SIG-M5 treated with dmso at 0.1 percent for 504 hours (cell line): Measurements from ENCODE around the gene KCNMB4.
"Not testable (repeated sequence)": the region's sequence is repeated elsewhere in the genome, so short reads cannot be mapped to it uniquely, and the experiment has no call there.

Experiments used
- DNase-seq: peaks from one replicate; lab custom pipeline; 2025; ENCODE audit not compliant: unreplicated experiment; lab: John Stamatoyannopoulos, UW

The KCNMB4 gene

DNA sequence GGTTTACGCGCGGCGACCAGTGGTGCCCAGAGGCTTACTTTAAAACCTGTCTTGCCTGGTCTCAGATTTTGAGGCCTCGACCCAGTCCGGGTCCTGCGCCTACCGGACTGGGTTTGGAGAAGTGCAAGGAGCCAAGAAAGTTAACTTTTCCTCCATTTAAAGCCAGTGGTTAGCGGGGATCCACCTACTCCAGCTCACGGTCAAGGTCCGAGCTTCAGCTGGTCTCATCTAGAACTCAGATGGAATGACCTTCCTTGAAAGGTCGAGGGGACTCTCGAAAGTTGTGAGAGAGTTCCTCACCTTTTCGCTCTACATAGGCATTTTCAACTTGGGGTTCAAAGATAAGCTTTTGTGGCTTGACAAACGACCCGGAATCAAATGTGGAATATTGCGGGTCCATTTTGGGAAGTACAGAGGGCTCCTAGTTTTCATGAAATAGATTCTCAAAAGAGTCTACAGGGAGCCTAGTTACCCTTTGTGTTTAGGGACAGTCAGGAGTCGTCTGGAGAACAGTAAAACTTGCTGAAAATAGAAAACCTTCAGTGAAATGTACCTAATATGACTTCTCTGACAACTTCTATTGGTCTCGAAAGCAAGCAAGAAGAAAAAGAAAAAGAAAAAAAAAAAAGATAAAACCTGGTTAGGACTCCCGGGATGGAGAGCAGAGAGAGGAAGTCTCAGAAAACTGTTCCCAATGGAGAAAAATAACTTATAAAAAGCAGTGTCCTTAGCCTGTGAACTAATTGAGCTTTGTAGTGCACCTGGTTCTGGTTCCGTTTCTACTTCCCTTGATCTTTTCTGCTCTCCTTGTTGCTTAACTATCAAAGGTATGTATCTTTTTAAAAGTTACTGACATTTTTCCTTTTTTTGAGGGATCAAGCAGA lies 1.4 kb downstream of the KCNMB4 start:
- no peak for DNase-seq

DNA sequence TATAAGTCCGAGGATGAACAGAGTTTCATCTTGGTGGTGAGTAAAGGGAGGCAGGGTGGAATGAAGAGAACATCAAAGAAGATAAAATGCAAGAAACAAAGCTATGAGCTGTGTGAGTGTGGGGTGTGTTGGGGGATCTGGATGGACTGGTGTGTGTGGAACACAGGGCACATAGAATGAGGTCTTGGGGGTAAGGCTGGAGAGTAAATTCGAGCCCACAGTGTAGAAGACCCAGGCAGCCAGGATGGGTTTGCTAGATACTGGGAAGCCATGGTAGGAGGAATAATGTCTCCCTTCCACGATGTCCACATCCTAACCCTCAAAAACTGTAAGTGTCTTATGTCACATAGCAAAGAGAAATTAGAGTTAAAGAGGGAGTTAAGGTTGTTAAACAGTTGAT lies 6.8 kb downstream of the KCNMB4 start:
- no peak for DNase-seq

DNA sequence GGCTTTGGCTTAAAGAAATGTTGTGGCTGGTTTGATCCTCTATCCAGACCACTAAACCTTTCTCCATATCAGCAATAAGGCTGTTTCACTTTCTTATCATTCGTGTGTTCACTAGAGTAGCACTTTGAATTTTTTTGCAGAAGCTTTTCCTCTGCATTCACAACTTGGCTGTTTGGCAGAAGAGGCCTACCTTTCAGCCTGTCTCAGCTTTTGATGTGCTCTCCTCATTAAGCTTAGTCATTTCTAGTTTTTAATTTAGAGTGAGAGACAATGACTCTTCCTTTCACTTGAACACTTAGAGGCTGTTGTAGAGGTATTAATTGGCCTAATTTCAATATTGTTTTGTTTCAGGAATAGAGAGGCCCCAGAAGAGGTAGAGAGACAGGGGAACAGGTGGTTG lies 13.8 kb downstream of the KCNMB4 start:
- no peak for DNase-seq

DNA sequence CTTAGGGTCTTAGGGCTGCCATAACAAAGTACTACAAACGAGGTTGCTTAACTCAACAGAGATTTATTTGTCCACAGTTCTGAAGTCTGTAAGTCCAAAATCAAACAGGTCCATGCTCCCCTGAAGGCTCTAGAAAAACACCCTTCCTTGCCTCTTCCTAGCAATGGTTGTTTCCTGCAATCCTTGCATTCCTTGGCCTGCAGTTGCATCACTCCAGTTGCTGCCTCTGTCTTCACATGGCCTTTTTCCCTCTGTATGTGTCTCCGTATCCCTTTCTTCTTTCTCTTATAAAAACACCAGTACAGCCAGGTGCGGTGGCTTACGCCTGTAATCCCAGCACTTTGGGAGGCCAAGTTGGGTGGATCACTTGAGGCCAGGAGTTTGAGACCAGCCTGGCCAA lies 17.4 kb downstream of the KCNMB4 start:
- no peak for DNase-seq

DNA sequence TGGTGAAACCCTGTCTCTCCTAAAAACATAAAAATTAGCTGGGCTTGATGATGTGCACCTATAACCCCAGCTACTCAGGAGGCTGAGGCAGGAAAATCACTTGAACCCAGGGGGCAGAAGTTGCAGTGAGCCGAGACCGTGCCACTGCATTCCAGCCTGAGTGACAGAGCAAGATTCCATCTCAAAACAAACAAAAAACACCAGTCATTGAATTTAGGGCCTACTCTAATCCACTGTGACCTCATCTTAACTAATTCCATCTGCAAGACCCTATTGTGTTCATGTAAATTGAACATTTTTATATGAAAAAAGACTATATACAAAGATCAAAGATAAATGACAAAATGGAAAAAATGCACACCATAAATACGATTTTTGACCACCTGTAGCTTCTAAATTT lies 17.8 kb downstream of the KCNMB4 start:
- DNase-seq: no peak

DNA sequence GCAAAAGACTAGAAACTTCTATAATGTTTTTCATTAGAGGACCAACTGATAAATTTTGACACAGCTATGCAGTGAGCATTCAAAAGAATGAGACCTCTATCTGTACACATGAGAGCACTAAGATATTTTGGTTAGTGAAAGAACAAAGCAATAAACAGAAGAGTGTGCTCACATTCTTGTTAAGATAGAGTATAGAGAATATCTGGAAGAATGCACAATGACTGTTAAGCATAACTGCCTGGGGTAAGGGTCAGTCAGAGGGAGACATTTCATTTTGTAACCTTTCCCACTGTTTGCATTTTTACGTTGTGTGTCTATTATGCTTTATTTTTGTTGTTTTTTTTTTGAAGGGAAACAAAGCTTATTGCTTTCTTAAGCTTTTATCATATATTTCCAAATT lies 20.7 kb downstream of the KCNMB4 start:
- no peak for DNase-seq

DNA sequence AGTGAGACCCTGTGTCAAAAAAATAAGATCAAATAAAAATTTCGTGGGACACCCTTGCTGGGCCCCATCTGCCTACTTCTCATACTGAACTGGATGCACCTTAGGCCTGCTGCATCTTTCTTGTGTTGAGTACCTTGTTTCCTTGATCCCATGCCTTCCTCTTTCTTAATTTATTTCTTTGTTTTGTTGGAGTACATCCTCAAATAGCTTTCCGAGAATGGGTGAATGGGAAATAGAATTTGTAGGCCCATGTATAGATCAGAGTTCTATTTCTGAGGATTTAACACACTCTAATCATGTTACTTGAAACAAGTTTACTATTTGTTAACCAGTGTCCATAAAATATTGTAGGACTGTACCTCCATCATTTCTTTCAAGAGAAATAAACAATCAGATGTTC lies 23.6 kb downstream of the KCNMB4 start:
- DNase-seq: no peak

DNA sequence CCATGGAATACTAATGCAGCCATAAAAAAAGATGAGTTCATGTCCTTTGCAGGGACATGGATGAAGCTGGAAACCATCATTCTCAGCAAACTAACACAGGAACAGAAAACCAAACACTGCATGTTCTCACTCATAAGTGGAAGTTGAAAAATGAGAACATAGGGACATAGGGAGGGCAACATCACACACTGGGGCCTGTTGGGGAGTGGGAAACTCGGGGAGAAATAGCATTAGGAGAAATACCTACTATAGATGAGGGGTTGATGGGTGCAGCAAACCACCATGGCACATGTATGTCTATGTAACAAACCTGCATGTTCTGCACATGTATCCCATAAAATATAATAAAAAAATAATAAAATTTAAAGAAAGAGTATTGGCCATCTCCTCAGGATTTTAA lies 26.5 kb downstream of the KCNMB4 start:
- DNase-seq: not testable (repeated sequence)

DNA sequence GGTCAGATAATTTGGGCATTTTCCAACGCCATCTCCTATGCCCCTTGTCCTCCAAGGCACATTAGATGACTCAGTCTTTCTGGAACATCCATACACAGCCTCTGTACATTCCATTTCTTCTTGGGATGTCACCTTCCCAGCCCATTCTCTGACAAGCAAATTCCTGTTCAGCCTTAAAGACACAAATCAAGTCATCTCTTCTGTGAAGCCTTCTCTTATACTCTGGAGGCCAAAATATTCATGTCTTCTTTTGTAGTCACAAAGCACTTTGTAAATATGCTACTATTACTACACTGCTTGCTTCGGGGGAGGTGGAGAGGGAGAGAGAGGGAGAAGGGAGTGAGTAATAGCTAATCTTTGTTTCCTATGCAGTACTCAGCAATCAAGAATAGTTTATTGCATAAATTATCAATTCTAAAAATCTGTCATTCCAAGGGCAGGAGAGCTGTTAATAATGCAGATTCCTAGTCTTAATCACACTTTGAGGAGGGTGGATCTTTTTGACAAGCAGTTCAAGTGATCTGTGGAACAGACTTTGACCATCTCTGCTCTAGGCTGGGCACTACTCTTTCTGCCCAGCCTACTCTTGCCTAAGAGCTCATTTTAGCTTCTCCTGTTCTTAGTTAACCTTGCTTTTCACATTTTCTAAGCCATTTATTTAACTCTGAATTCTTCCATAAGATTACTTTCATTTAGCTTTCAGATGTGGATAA lies 27.9 kb downstream of the KCNMB4 start:
- DNase-seq: no peak

DNA sequence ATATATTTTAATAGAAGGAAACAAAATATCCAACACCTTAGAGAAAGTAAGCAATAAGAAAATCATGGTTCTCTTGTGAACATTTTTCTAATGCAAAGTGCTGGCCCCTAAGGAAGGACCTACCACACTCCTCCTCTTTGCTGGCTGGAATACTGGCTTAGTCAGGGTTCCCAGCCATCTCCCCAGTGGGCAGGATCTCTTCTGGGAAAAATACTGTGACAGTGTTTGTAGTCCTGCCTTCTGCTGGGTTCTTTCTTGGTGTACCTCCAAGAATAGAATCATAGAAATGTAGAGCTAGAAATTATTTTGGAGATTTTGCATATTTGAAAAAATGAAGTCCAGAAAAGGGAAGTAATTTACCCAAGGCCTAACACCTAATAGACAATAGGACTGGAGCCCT lies 31.9 kb downstream of the KCNMB4 start:
- DNase-seq: no peak

DNA sequence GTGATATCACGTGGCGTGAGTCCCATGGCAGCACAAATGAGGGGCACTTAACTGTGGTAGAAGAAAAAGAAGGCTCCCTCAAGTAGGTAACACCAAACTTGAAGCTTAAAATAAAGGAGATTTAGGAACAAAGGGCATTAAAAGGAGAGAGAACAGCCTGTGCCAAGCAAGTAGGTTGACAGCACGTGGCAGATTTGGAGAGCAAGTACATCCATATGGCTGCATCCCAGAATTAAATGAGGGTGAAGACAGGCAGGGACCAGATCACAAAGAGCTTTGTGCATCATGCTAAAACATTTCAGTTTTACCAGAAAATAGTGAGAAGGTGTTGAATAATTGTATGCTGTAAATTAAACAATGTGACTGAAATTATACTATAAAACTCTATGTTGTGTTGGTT lies 32.8 kb downstream of the KCNMB4 start:
- no peak for DNase-seq

DNA sequence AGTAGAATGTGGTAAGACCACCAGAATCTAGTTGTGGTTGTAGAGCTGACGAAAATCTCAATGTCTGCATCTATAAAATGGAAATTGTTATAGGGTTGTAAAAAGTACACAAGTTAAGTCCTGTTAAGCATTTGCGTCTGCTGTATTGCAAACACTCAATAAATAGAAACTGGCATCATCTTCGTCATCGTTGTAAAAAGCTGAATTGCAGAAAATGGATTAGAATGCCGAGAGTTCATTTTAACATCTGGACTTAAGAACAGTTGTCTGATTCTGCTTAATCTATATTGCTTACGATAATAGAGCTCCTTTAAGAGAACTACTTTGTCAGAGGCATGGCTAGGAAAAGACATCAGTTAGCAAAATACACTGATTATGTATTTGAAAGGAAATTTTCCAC lies 33.2 kb downstream of the KCNMB4 start:
- DNase-seq: no peak

DNA sequence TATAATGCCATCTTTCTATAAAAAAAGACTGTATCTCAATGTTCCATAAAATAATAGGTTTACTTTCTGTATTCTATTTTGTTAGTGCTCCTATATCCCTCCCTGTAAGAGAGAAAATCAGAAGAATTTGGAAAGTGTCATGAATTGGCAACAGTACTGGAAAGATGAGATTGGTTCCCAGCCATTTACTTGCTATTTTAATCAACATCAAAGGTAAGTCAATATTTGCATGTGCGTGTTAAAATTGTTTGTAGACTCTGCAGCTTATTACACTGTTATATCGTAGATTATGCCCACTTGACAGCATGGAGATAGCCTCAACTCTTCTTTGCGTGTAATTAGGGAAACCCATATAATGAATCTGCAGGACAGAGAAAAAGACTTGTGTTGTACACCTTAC lies 34.0 kb downstream of the KCNMB4 start:
- DNase-seq: no peak

DNA sequence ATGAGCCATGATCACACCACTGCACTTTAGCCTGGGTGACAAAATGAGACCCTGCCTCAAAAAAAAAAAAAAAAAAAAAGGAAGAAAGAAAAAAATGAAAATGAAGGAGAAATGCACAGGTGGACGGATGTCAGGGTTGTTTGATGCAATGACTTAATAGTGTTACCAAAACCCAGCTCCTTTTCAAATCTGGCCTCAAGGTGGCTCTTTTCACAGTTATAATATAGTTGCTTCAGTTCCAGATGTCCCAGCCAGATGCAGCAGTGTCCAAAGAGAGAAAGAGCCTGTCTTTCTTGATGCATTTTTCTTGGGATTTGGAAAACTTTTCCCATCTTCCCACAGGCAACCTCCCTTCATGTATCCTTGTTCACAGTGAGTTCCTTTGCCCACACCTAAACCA lies 36.5 kb downstream of the KCNMB4 start:
- peak; percentile 20 for DNase-seq

DNA sequence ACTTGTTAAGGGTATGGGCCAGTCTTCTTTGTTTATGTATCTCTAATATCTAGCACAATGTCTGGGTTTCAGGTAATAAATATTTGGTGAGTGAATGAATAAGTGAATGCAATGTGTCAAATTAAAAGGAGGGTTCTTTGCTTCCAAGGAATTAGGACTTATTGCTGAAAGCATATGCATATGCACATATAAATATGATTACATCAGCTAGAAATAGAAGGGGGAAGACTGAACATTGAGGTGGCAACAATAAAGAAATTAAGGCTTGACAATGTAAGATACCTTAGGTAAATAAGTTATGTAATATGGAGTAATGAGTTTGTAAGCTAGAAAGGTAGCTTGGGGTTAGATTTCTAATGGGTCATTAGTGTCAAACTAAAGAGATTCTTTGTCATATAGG lies 37.7 kb downstream of the KCNMB4 start:
- DNase-seq: no peak

DNA sequence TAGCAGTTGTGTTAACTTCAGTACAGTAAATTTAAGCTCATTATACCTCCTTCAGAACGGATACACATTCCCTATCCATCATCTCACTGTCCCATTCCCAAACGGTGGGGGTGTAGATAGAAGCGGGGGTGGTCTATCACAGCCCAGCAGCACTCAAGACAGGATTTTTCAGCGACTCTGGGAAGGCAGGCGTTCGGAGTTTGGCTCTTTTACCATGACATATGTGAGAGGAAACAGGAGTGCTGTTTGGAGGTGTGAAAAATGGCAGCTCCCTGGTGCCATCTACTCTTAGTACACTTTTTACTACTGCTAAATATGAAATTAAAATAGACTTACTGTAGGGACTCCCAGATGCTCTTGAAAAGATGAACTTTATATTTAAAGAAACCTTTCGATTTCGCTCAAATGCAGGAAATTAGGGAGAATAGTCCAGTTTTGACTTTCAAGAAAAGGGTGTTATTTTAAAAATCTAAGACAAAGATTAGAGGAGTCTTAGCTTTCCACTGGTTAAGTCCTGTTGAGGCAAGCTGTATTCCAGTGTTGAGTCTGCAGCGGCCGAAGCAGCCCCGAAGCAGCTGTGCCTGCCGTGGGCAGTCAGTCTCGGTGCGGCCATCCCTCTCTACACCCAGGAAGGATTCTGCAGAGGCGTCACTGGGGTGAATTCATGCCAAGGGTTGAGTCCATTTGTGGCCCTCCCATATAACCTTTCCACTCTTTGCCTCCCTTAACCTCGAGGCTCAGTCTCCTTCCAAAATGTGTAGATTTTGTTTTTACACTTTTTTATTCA lies 42.1 kb downstream of the KCNMB4 start:
- DNase-seq: no peak

DNA sequence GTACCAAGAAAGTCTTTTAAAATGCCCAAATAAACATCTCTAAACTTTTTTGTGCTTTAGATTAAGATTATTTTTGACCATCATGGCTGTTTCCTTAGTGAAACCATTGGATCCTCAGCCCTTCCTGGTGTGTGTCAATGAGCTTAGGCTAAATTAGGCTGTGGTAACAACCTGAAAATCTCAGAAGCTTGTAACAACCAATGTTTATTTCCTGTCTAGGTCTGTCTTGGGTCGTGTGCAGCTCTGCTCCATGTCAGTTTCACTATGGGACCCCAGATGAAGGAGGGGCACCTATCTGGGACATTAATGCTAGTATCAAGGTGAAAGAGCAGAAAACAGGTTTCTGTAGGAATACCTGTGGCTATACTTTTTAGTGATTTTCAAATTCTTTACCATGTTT lies 49.9 kb downstream of the KCNMB4 start:
- DNase-seq: no peak

DNA sequence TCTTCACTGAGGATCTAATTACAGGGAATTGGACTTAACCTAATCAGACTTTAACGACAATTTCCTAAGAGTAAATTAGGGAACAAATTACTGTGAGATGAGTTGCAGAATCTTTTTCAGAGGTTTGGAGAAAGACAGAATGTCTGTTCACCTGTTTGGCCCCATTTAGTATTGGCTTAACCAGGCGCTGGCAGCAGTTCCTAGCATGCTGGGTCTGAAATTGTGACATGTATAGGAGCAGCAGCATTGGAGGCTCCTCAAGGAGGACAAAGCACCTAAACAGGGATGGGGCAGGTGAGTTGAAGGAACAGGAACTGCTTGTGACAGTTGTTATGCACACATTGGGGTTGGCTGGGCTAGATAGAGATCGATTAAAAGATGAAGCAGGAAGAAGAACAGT lies 51.0 kb downstream of the KCNMB4 start:
- DNase-seq: no peak

DNA sequence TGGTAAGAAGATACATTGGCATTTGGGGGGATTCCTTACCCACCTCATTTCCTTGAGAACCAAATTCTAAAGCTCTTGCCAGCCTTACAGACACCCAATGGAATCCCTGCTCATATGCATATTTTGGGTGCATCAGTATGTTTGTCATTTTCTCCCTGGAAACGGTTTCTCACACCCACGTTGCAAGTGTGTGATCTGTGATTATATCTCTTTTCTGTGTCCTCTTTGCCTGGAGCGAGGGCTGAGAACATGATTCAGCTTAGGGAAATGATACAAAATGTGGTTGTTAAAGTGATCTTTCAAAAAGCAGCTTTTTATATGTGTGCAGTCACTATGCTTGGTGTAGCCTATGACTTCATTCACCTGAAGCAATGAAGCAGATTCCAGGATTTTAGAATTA lies 52.0 kb downstream of the KCNMB4 start:
- DNase-seq: no peak

DNA sequence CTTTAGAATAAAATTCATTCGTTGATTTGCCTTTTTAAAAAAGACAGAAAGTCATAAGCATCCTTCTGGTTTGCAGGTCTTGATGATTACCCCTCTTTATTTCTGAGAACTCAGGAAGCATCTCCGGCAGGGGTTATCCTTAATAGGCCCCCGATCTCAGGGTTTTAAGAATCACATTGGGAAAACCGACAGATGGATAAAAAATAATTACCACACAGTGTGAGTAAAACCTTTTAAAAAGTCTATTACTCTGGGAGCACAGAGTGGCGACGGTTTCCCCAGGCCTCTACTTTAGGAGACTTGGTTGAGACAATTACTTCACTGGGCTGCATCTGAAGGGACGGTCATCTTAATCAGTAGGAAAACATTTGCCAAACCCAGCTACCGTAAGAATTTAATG lies 56.5 kb downstream of the KCNMB4 start:
- DNase-seq: no peak

DNA sequence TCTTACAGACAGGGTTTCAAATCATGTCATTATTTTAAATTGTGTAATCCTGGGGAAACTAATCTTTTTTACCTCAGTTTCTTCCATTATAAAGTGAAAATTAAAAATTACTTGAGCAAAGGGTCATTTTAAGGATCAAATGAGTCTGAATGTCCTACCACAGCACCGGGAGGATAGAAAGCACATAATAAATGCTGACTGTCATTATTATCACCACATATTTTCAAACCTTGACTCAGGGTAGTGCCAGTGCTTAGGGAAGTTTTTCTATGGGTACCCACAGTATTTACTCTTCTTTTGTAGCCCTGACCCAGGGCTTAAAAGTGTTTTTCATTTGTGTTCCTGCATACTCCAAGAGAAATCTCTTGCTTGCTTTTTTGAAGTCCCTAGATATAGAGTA lies 60.5 kb downstream of the KCNMB4 start:
- DNase-seq: no peak

DNA sequence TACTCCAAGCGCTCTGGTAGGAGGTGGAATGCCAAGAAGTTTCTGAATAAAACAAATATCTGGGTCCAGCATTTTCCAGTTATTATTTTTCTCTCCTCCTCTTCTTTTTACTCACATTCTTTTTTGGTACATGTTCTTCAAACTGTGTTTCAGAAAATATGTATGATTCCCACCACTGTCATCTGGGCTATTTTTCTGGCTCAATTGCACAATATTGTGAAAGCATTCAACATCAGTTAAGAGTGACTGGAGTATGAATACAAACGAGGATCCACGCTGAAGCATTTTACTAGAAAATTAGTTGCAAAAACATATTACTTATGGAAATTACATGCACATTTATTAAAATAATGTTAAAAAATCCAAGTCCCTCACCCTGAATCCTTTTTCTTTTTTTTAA lies 61.5 kb downstream of the KCNMB4 start:
- no peak for DNase-seq
